Endothelial cell of umbilical vein (primary cell): ENCODE data around the gene ARHGAP27. TPM values are rescaled to one million over a fixed set of nuclear protein-coding genes. Genes with fewer than 3 reads are reported as not detected.

Experiments
- BruUV-seq: library from RNA; stranded (reverse); fragments of 400-500 nt; replicated peaks from 2 replicates; lab custom pipeline; 2021; lab: Mats Ljungman, UMichigan
- CTCF ChIA-PET: fragments of 300-600, 350-600 bp; sonication (Branson Sonifier 250); formaldehyde crosslinking; loops from one replicate; lab custom pipeline; 2021; ENCODE audit warnings: antibody characterized with exemption, inconsistent platforms; lab: Charles Lee
- POLR2A ChIA-PET: fragments of 300-600, 350-600 bp; sonication (Branson Sonifier 250); formaldehyde crosslinking; loops from one replicate; lab custom pipeline; 2021; ENCODE audit warnings: antibody characterized with exemption, inconsistent platforms; lab: Charles Lee
- DNase-seq: peaks from one replicate; pipeline ENCODE4 v3.0.0-alpha.2; 2011; ENCODE audit warnings: low read depth, low spot score
- FAIRE-seq: peaks from 2 replicates; lab custom pipeline; 2011; peaks lifted over from hg19 to GRCh38; lab: Jason Lieb, UNC
- H2AFZ ChIP-seq: 2 replicates; pipeline ENCODE4 v1.6.0; 2012; ENCODE audit warnings: low read depth, low read length, control low read depth, inconsistent platforms
- H3K27ac ChIP-seq: 2 replicates; pipeline ENCODE4 v1.5.1; 2011; ENCODE audit warnings: low read depth, mild to moderate bottlenecking, control low read depth, low read length, moderate library complexity; ENCODE audit not compliant: insufficient read depth
- H3K27me3 ChIP-seq, 2 experiments: 2 replicates each; pipeline versions ENCODE4 v1.6.0 to v1.6.1; 2011; ENCODE audit warnings: low read length in 2 of 2, mixed read lengths in 1 of 2; ENCODE audit not compliant: control insufficient read depth in 2 of 2, insufficient read depth in 2 of 2
- H3K36me3 ChIP-seq, 2 experiments: 2 replicates in 1 of 2; 3 replicates in 1 of 2; pipeline ENCODE4 v1.5.1; 2011; ENCODE audit warnings: low read length in 2 of 2, mild to moderate bottlenecking in 1 of 2, moderate library complexity in 1 of 2; ENCODE audit not compliant: control insufficient read depth in 2 of 2, insufficient read depth in 2 of 2; ENCODE audit errors: extremely low read depth in 1 of 2
- H3K4me1 ChIP-seq: 3 replicates; pipeline ENCODE4 v1.5.1; 2011; ENCODE audit warnings: mild to moderate bottlenecking, low read length; ENCODE audit not compliant: control insufficient read depth, insufficient read depth; ENCODE audit errors: extremely low read depth
- H3K4me2 ChIP-seq: 2 replicates; pipeline ENCODE4 v1.6.1; 2011; ENCODE audit warnings: low read length, control low read depth, mixed read lengths; ENCODE audit not compliant: insufficient read depth
- H3K4me3 ChIP-seq, 3 experiments: fragments of 200-600 bp in 1 of 3; sonication (generic), shearing (Covaris generic) in 1 of 3; replicated peaks in 1 of 3; 2 replicates each; pipeline ENCODE4 v1.5.1; 2011 to 2016; ENCODE audit warnings: control low read depth in 3 of 3, low read length in 3 of 3, mild to moderate bottlenecking in 2 of 3, inconsistent platforms in 1 of 3, low read depth in 1 of 3, moderate library complexity in 1 of 3; ENCODE audit not compliant: insufficient read depth in 1 of 3
- H3K79me2 ChIP-seq: 2 replicates; pipeline ENCODE4 v1.6.0; 2012; ENCODE audit warnings: low read length, inconsistent platforms; ENCODE audit not compliant: control insufficient read depth, insufficient read depth
- H3K9ac ChIP-seq: replicated peaks from 2 replicates; pipeline ENCODE3; 2011; ENCODE audit warnings: low read length, control low read depth; ENCODE audit not compliant: insufficient read depth; ENCODE audit errors: extremely low read depth
- H3K9me1 ChIP-seq: replicated peaks from 3 replicates; pipeline ENCODE4 v1.6.0; 2011; ENCODE audit warnings: mild to moderate bottlenecking, low read length; ENCODE audit not compliant: control insufficient read depth, insufficient read depth; ENCODE audit errors: extremely low read depth
- H3K9me3 ChIP-seq: replicated peaks from 2 replicates; pipeline ENCODE4 v1.5.1; 2012; ENCODE audit warnings: low read length, inconsistent platforms; ENCODE audit not compliant: control insufficient read depth, insufficient read depth
- H4K20me1 ChIP-seq: replicated peaks from 2 replicates; pipeline ENCODE3; 2011; ENCODE audit warnings: mild to moderate bottlenecking, low read length; ENCODE audit not compliant: control insufficient read depth, insufficient read depth; ENCODE audit errors: extremely low read depth
- EZH2 ChIP-seq: IDR thresholded peaks from 2 replicates; pipeline ENCODE4 v1.6.1; 2012; ENCODE audit warnings: borderline replicate concordance, low read depth, mild to moderate bottlenecking, moderate library complexity, low read length, inconsistent platforms; ENCODE audit not compliant: severe bottlenecking
- FOS ChIP-seq: IDR thresholded peaks from 2 replicates; pipeline ENCODE4 v1.6.1; 2011; ENCODE audit warnings: mild to moderate bottlenecking, low read length, moderate library complexity, borderline replicate concordance; ENCODE audit not compliant: insufficient read depth
- GATA2 ChIP-seq: IDR thresholded peaks from 2 replicates; pipeline ENCODE4 v1.7.0; 2011; ENCODE audit warnings: low read depth, mild to moderate bottlenecking, moderate library complexity, mixed read lengths, low read length; ENCODE audit not compliant: insufficient read length, insufficient read depth
- JUN ChIP-seq: IDR thresholded peaks from 2 replicates; pipeline ENCODE4 v1.6.1; 2011; ENCODE audit warnings: borderline replicate concordance, low read depth; ENCODE audit not compliant: insufficient read length, insufficient read depth
- MYC ChIP-seq: IDR thresholded peaks from one replicate; pipeline ENCODE4 v1.6.1; 2011; ENCODE audit warnings: mild to moderate bottlenecking, low read depth, low read length
- POLR2A ChIP-seq: IDR thresholded peaks from 2 replicates; pipeline ENCODE4 v1.6.1; 2012; ENCODE audit warnings: low read depth, mild to moderate bottlenecking, control low read depth, low read length
- POLR2AphosphoS5 ChIP-seq: IDR thresholded peaks from 2 replicates; pipeline ENCODE4 v1.6.1; 2012; ENCODE audit warnings: low read depth, mild to moderate bottlenecking, control low read depth, low read length, moderate library complexity; ENCODE audit not compliant: insufficient read depth
- dilution Hi-C: fragments of 300-500 bp; cut with MboI; formaldehyde crosslinking; loops from one replicate; pipeline ENCODE4 v1.15.0; 2019; ENCODE audit warnings: low sequenced_read_pairs; ENCODE audit not compliant: extremely low pct_ligation_motif_present
- intact Hi-C: fragments of 100-400 bp; cut with micrococcal nuclease; formaldehyde crosslinking; loops from one replicate; pipeline ENCODE4 v1.10.0; 2022
- polyA plus RNA-seq, 4 experiments: library from polyadenylated mRNA; depleted of rRNA in 3 of 4; stranded (reverse) in 3 of 4; unstranded in 1 of 4; fragments of >200 nt; gene quantifications; 2 replicates each; pipeline versions ENCODE4 v1.2.1 to v1.2.3, GENCODE V29; 2011 to 2012; ENCODE audit warnings: missing spikeins in 1 of 4
- total RNA-seq: library from RNA; stranded (reverse); gene quantifications from 2 replicates; pipeline ENCODE4 v1.2.3, GENCODE V29; 2021
- TF ChIP-seq, protein P1 (sequence below): IDR thresholded peaks from 2 replicates; pipeline ENCODE4 v1.6.1; 2011; ENCODE audit not compliant: insufficient read depth, insufficient read length
- TF ChIP-seq, protein P2 (sequence below), 2 donors: IDR thresholded peaks; 1 replicate in 1 of 2; 2 replicates in 1 of 2; pipeline ENCODE4 v1.5.1; 2011; ENCODE audit warnings: low read length in 2 of 2, mild to moderate bottlenecking in 2 of 2, moderate library complexity in 2 of 2, control low read depth in 1 of 2, inconsistent platforms in 1 of 2, low read depth in 1 of 2; ENCODE audit not compliant: insufficient read depth in 1 of 2; ENCODE audit errors: extremely low read depth in 1 of 2

Gene ARHGAP27
- total and polyA plus RNA-seq, 2 donors (not counting 3 experiments of a cell fraction or from before 2014, with no cell fraction given) = 21.0 to 47.0 TPM

DNA sequence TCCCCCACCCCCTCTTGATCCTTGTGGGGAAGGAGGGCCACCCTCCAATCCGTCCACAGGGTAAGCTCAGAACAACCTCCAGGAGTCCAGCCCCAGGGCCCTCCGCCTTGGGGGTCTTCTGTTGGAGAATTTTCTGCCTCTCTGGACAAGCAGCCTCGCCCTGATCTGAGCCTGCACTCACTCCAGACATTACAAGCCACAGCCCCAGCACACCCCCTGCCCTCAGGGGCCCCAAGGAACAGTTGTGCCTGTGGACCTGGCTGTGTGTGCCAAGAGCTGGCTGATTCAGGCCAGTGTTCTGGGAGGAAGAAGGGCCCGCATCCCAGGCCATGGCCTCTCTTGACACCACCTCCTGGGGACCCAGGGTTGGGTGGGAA, 477 bp upstream of the ARHGAP27 start:
- DNase-seq (no peak), FAIRE-seq (peak; percentile 12)
- Histone ChIP-seq H2AFZ (no peak overlapping the region), H3K27me3 (no peaks in the 10 kb centered on the region), H3K79me2 (no peaks in the 10 kb centered on the region), H3K9me1 (no peaks in the 10 kb centered on the region), H3K4me1 (peaks cover 3% of the 10 kb centered on the region), H3K27ac (no peak overlapping the region), H3K4me2 (no peak overlapping the region), H3K36me3 (peaks cover 0 to 4% of the 10 kb centered on the region in 2 experiments), H4K20me1 (no peaks in the 10 kb centered on the region), H3K9ac (no peak overlapping the region), H3K9me3 (no peaks in the 10 kb centered on the region), H3K4me3 (peak overlapping the region in 1 of 3 experiments; percentile 70)
- dilution Hi-C loops (no loop called here), intact Hi-C loops (no loop called here)
- ChIA-PET CTCF (interaction anchor here (1.2 kb wide), 1 partner anchor 38 kb away, joined by 3 read pairs; no protein-coding TSS in a partner anchor), POLR2A (no interaction called here)
- no peak for TF ChIP-seq POLR2A
- no peak for TF ChIP-seq JUN
- TF ChIP-seq MYC = no peak
- TF ChIP-seq EZH2 = no peak
- TF ChIP-seq, protein P1, sequence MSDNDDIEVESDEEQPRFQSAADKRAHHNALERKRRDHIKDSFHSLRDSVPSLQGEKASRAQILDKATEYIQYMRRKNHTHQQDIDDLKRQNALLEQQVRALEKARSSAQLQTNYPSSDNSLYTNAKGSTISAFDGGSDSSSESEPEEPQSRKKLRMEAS = no peak
- TF ChIP-seq, protein P2, sequence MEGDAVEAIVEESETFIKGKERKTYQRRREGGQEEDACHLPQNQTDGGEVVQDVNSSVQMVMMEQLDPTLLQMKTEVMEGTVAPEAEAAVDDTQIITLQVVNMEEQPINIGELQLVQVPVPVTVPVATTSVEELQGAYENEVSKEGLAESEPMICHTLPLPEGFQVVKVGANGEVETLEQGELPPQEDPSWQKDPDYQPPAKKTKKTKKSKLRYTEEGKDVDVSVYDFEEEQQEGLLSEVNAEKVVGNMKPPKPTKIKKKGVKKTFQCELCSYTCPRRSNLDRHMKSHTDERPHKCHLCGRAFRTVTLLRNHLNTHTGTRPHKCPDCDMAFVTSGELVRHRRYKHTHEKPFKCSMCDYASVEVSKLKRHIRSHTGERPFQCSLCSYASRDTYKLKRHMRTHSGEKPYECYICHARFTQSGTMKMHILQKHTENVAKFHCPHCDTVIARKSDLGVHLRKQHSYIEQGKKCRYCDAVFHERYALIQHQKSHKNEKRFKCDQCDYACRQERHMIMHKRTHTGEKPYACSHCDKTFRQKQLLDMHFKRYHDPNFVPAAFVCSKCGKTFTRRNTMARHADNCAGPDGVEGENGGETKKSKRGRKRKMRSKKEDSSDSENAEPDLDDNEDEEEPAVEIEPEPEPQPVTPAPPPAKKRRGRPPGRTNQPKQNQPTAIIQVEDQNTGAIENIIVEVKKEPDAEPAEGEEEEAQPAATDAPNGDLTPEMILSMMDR (IDR thresholded peaks at IDR 0.05; ENCODE audit: extremely low read depth in 1 of 2, insufficient read depth in 1 of 2, low read depth in 1 of 2, low read length in 2 of 2) = no peak
- TF ChIP-seq POLR2AphosphoS5 = no peak
- TF ChIP-seq FOS = no peak
- TF ChIP-seq GATA2 = no peak
- BruUV-seq = no TSS peak
